ENCODE results near the gene NDFIP1.

NDFIP1 gene

GRCh38 chr5:142118155-142118686, 9.6 kb downstream of the NDFIP1 start:
- no peak for TF ChIP-seq CTCF (conservative IDR thresholded peaks at IDR 0.05; ENCODE audit: low read depth, low read length)
- no peak for DNase-seq (ENCODE audit: low read depth)
- H3K4me3 ChIP-seq (ENCODE audit: low read length): no peak overlapping the region

- no peak for TF ChIP-seq CTCF (conservative IDR thresholded peaks at IDR 0.05; ENCODE audit: low read depth, low read length)
- no peak overlapping the region for H3K4me3 ChIP-seq (ENCODE audit: low read length)
- no peak for DNase-seq (ENCODE audit: low read depth)
These were observed 10.6 kb downstream of the NDFIP1 start for GRCh38 chr5:142119051-142119625.

- DNase-seq (ENCODE audit: low read depth): no peak
- H3K4me3 ChIP-seq (ENCODE audit: low read length): no peak overlapping the region
- no peak for TF ChIP-seq CTCF (conservative IDR thresholded peaks at IDR 0.05; ENCODE audit: low read depth, low read length)
These were observed 11.8 kb downstream of the NDFIP1 start for GRCh38 chr5:142120247-142120935.

GRCh38 chr5:142122121-142122520, 13.5 kb downstream of the NDFIP1 start:
- no peak for DNase-seq (ENCODE audit: low read depth)
- TF ChIP-seq CTCF (conservative IDR thresholded peaks at IDR 0.05; ENCODE audit: low read depth, low read length): no peak
- H3K4me3 ChIP-seq (ENCODE audit: low read length): no peak overlapping the region

- H3K4me3 ChIP-seq (ENCODE audit: low read length): no peak overlapping the region
- TF ChIP-seq CTCF (conservative IDR thresholded peaks at IDR 0.05; ENCODE audit: low read depth, low read length): no peak
- DNase-seq (ENCODE audit: low read depth): no peak
These were observed 16.8 kb downstream of the NDFIP1 start for GRCh38 chr5:142125378-142125777.

- no peak for TF ChIP-seq CTCF (conservative IDR thresholded peaks at IDR 0.05; ENCODE audit: low read depth, low read length)
- DNase-seq (ENCODE audit: low read depth): no peak
- H3K4me3 ChIP-seq (ENCODE audit: low read length): no peak overlapping the region
These were observed 17.4 kb downstream of the NDFIP1 start for GRCh38 chr5:142125963-142126362.

GRCh38 chr5:142128675-142129208, 20.2 kb downstream of the NDFIP1 start:
- no peak for DNase-seq (ENCODE audit: low read depth)
- no peak overlapping the region for H3K4me3 ChIP-seq (ENCODE audit: low read length)
- no peak for TF ChIP-seq CTCF (conservative IDR thresholded peaks at IDR 0.05; ENCODE audit: low read depth, low read length)
